Measurements from ENCODE around the gene VSIR. TPM values are rescaled to one million over a fixed set of nuclear protein-coding genes. Genes with fewer than 3 reads are reported as not detected.

The VSIR gene
- polyA plus RNA-seq, 1 of the 3 experiments (the other 2 are of a cell fraction), result 11.3 TPM

GRCh38 chr10:71724539-71724938, 48.8 kb downstream of the VSIR start:
- CTCF ChIA-PET, result interaction anchor here (1.1 to 4.1 kb wide), 9 partner anchors 9 to 405 kb away, joined by 3 to 24 read pairs (median 5); partner anchors contain the start of genes SLC29A3 and VSIR
- no peak overlapping the region for H3K4me2 ChIP-seq
- 83% methylated on average over 4 of the region's 6 CpGs for WGBS (ENCODE audit: low lambda C conversion rate)
- no peaks in the 10 kb centered on the region for H3F3A ChIP-seq (replicated peaks; ENCODE audit: insufficient read depth)
- H3K9me3 ChIP-seq, result no peaks in the 10 kb centered on the region
- H3K36me3 ChIP-seq (replicated peaks in 1 of 2; ENCODE audit: control insufficient read depth in 1 of 2, insufficient read depth in 2 of 2, low read length in 1 of 2), result no peaks in the 10 kb centered on the region
- no peak overlapping the region for H2AFZ ChIP-seq (ENCODE audit: low read depth)
- 0 out of 2 replicates have a peak, but pooled peaks cover 4% of the 10 kb centered on the region for H3K27me3 ChIP-seq (ENCODE audit: insufficient read depth)
- no peaks in the 10 kb centered on the region for H3K79me2 ChIP-seq (ENCODE audit: insufficient read depth)
- H3K4me3 ChIP-seq (ENCODE audit: low read depth in 2 of 2, low read length in 1 of 2), result no peak overlapping the region
- no peak for DNase-seq
- peaks cover 0 to 47% of the 10 kb centered on the region in 2 experiments; a peak in 1 of 4 replicates for H3K4me1 ChIP-seq (ENCODE audit: control insufficient read depth in 1 of 2, insufficient read depth in 2 of 2, low read depth in 1 of 2, low read length in 1 of 2)
- H4K20me1 ChIP-seq (ENCODE audit: insufficient read depth), result no peaks in the 10 kb centered on the region
- TF ChIP-seq GATA2 (CRISPR knock-in tag; IDR thresholded peaks at IDR 0.05), result no peak
- no peak for TF ChIP-seq GABPA (IDR thresholded peaks at IDR 0.05; ENCODE audit: low read depth)
- no peak for TF ChIP-seq RFX5 (IDR thresholded peaks at IDR 0.05; ENCODE audit: low read length)
- TF ChIP-seq REST (IDR thresholded peaks at IDR 0.05; ENCODE audit: low read depth, low read length), result no peak
- H3K9ac ChIP-seq, result no peak overlapping the region
- POLR2A ChIA-PET, result no interaction called here
- peak overlapping the region in 1 of 2 experiments; percentile 24; a peak in 1 of 4 replicates for H3K27ac ChIP-seq (ENCODE audit: low read depth in 2 of 2, low read length in 1 of 2)
- H3K9me2 ChIP-seq, result no peaks in the 10 kb centered on the region

GRCh38 chr10:71723311-71723710, 50.0 kb downstream of the VSIR start:
- TF ChIP-seq SMC3 (IDR thresholded peaks at IDR 0.05; ENCODE audit: low read depth, low read length) (no peak), MEF2A (IDR thresholded peaks at IDR 0.05; ENCODE audit: borderline replicate concordance, low read depth) (no peak), EP300 (IDR thresholded peaks at IDR 0.05; ENCODE audit: borderline replicate concordance in 1 of 2, low read depth in 1 of 2, low read length in 1 of 2) (no peak), TEAD4 (IDR thresholded peaks at IDR 0.05; ENCODE audit: borderline replicate concordance, insufficient read depth) (no peak), RXRA (IDR thresholded peaks at IDR 0.05; ENCODE audit: borderline replicate concordance, low read depth) (no peak), JUND (IDR thresholded peaks at IDR 0.05) (no peak), MAX (IDR thresholded peaks at IDR 0.05; ENCODE audit: low read depth) (no peak), FOXJ3 (CRISPR knock-in tag; IDR thresholded peaks at IDR 0.05) (no peak), NFIC (IDR thresholded peaks at IDR 0.05; ENCODE audit: borderline replicate concordance) (no peak), GABPA (IDR thresholded peaks at IDR 0.05; ENCODE audit: low read depth) (no peak), NRF1 (IDR thresholded peaks at IDR 0.05; ENCODE audit: low read depth, low read length) (no peak), POLR2AphosphoS5 (IDR thresholded peaks at IDR 0.05; ENCODE audit: low read depth, low read length) (no peak), RFX5 (IDR thresholded peaks at IDR 0.05; ENCODE audit: low read length) (no peak), IRF3 (IDR thresholded peaks at IDR 0.05; ENCODE audit: low read depth, low read length) (no peak), PBX3 (IDR thresholded peaks at IDR 0.05) (no peak), RCOR1 (IDR thresholded peaks at IDR 0.05; ENCODE audit: low read length) (no peak)
- Histone ChIP-seq H3K27me3 (ENCODE audit: insufficient read depth) (0 out of 2 replicates have a peak, but pooled peaks cover 4% of the 10 kb centered on the region), H3K4me1 (ENCODE audit: control insufficient read depth in 1 of 2, insufficient read depth in 2 of 2, low read depth in 1 of 2, low read length in 1 of 2) (peaks cover 0 to 41% of the 10 kb centered on the region in 2 experiments; a peak in 1 of 4 replicates), H3K4me2 (no peak overlapping the region), H3K79me2 (ENCODE audit: insufficient read depth) (no peaks in the 10 kb centered on the region), H3K4me3 (ENCODE audit: low read depth in 2 of 2, low read length in 1 of 2) (no peak overlapping the region), H3K9me3 (no peaks in the 10 kb centered on the region), H3K36me3 (replicated peaks in 1 of 2; ENCODE audit: control insufficient read depth in 1 of 2, insufficient read depth in 2 of 2, low read length in 1 of 2) (no peaks in the 10 kb centered on the region), H3K27ac (ENCODE audit: low read depth in 2 of 2, low read length in 1 of 2) (no peak overlapping the region), H3K9ac (no peak overlapping the region), H4K20me1 (ENCODE audit: insufficient read depth) (no peaks in the 10 kb centered on the region), H3K9me2 (no peaks in the 10 kb centered on the region), H2AFZ (ENCODE audit: low read depth) (no peak overlapping the region), H3F3A (replicated peaks; ENCODE audit: insufficient read depth) (no peaks in the 10 kb centered on the region)
- 82% methylated on average over 11 of the region's 11 CpGs for WGBS (ENCODE audit: low lambda C conversion rate)
- no peak for DNase-seq
- POLR2A ChIA-PET, result no interaction called here
- CTCF ChIA-PET, result interaction anchor here (0.7 to 3.6 kb wide), 7 partner anchors 8 to 409 kb away, joined by 3 to 20 read pairs (median 5); partner anchors contain the start of gene VSIR
